Activated naive CD8-positive, alpha-beta T cell treated with anti-CD3 and anti-CD28 coated beads, Interleukin-2, amount 50 U/mL, for 24 hours (primary cell): Measurements from ENCODE around the gene AMBRA1.
A peak's percentile ranks its signal among the peaks of the same experiment; 100 is the strongest.

Experiments
- ATAC-seq: fragments of 150-1000 bp; cut with Tn5 transposase; one replicate; pipeline ENCODE4 v1.10.0; 2021
- DNase-seq: peaks from one replicate; pipeline ENCODE4 v3.0.0; 2021
- H3K27ac Mint-ChIP-seq: one replicate; pipeline ENCODE4 v1.8.0; 2021; ENCODE audit warnings: mild to moderate bottlenecking, mixed read lengths
- H3K27me3 Mint-ChIP-seq: one replicate; pipeline ENCODE4 v1.8.0; 2021; ENCODE audit warnings: mixed read lengths
- H3K36me3 Mint-ChIP-seq: one replicate; pipeline ENCODE4 v1.8.0; 2021; ENCODE audit warnings: low read depth, mixed read lengths
- H3K4me1 Mint-ChIP-seq: one replicate; pipeline ENCODE4 v1.8.0; 2021; ENCODE audit warnings: mixed read lengths
- H3K4me3 Mint-ChIP-seq: one replicate; pipeline ENCODE4 v1.8.0; 2021; ENCODE audit warnings: mild to moderate bottlenecking, moderate library complexity, mixed read lengths
- H3K9me3 Mint-ChIP-seq: one replicate; pipeline ENCODE4 v1.8.0; 2021; ENCODE audit warnings: mixed read lengths

AMBRA1 gene

GRCh38 chr11:46402957-46403902 is 190.6 kb downstream of the AMBRA1 start:
- Mint-ChIP-seq H3K27me3 (no peaks in the 10 kb centered on the region), H3K27ac (no peak overlapping the region), H3K4me3 (no peak overlapping the region), H3K4me1 (no peaks in the 10 kb centered on the region), H3K36me3 (peaks cover 19% of the 10 kb centered on the region), H3K9me3 (no peaks in the 10 kb centered on the region)
- DNase-seq (no peak), ATAC-seq (no peak)

GRCh38 chr11:46397526-46397925 is 196.3 kb downstream of the AMBRA1 start:
- peaks cover 3% of the 10 kb centered on the region for H3K36me3 Mint-ChIP-seq
- H3K27ac Mint-ChIP-seq, result no peak overlapping the region

GRCh38 chr11:46393759-46394158 is 200.1 kb downstream of the AMBRA1 start:
- Mint-ChIP-seq H3K9me3 (no peaks in the 10 kb centered on the region), H3K4me1 (peaks cover 18% of the 10 kb centered on the region), H3K27ac (no peak overlapping the region), H3K27me3 (peaks cover 37% of the 10 kb centered on the region), H3K4me3 (no peak overlapping the region), H3K36me3 (peaks cover 3% of the 10 kb centered on the region)
- ATAC-seq, result no peak
- DNase-seq, result no peak

More at GRCh38 chr11:46397526-46397925, 196.3 kb downstream of the AMBRA1 start:
- H3K4me1 Mint-ChIP-seq, result peaks cover 9% of the 10 kb centered on the region
- H3K4me3 Mint-ChIP-seq, result no peak overlapping the region
- H3K27me3 Mint-ChIP-seq, result peaks cover 15% of the 10 kb centered on the region
- no peak for ATAC-seq
- DNase-seq, result no peak
- no peaks in the 10 kb centered on the region for H3K9me3 Mint-ChIP-seq

- ATAC-seq (no peak), DNase-seq (no peak)
- H3K36me3 Mint-ChIP-seq, result peaks cover 3% of the 10 kb centered on the region
- H3K27ac Mint-ChIP-seq, result no peak overlapping the region
- no peaks in the 10 kb centered on the region for H3K9me3 Mint-ChIP-seq
- peaks cover 20% of the 10 kb centered on the region for H3K4me1 Mint-ChIP-seq
- H3K27me3 Mint-ChIP-seq, result peaks cover 42% of the 10 kb centered on the region
- peak overlapping the region; percentile 68 for H3K4me3 Mint-ChIP-seq
Measured at GRCh38 chr11:46393231-46393616, 200.6 kb downstream of the AMBRA1 start.

- H3K9me3 Mint-ChIP-seq, result no peaks in the 10 kb centered on the region
- H3K27ac Mint-ChIP-seq, result no peak overlapping the region
- H3K4me1 Mint-ChIP-seq, result peaks cover 20% of the 10 kb centered on the region
- DNase-seq (peak; percentile 84), ATAC-seq (peak; percentile 79)
- peaks cover 3% of the 10 kb centered on the region for H3K36me3 Mint-ChIP-seq
- peaks cover 46% of the 10 kb centered on the region for H3K27me3 Mint-ChIP-seq
- H3K4me3 Mint-ChIP-seq, result peak overlapping the region; percentile 68
Measured at GRCh38 chr11:46392421-46393230, 201.2 kb downstream of the AMBRA1 start.

- DNase-seq (no peak), ATAC-seq (no peak)
- H3K9me3 Mint-ChIP-seq, result no peaks in the 10 kb centered on the region
- H3K27me3 Mint-ChIP-seq, result peaks cover 54% of the 10 kb centered on the region
- no peak within 1 kb of the TSS for H3K27ac Mint-ChIP-seq
- H3K4me3 Mint-ChIP-seq, result peak within 1 kb of the TSS; percentile 68
- peaks cover 1% of the 10 kb centered on the region for H3K36me3 Mint-ChIP-seq
- peaks cover 20% of the 10 kb centered on the region for H3K4me1 Mint-ChIP-seq
Measured at GRCh38 chr11:46391578-46392420, 202.0 kb downstream of the AMBRA1 start, which contains the start of gene CHRM4. TSS of gene CHRM4 (minus strand) at chr11:46391776. CDS start at chr11:46386557, 5,219 bp downstream.

- Mint-ChIP-seq H3K27me3 (peaks cover 60% of the 10 kb centered on the region), H3K9me3 (no peaks in the 10 kb centered on the region), H3K4me1 (peaks cover 22% of the 10 kb centered on the region), H3K4me3 (no peak overlapping the region), H3K36me3 (peaks cover 1% of the 10 kb centered on the region), H3K27ac (no peak overlapping the region)
- DNase-seq, result no peak
- no peak for ATAC-seq
Measured at GRCh38 chr11:46391186-46391577, 202.6 kb downstream of the AMBRA1 start.

GRCh38 chr11:46390331-46391171 is 203.3 kb downstream of the AMBRA1 start:
- Mint-ChIP-seq H3K9me3 (no peaks in the 10 kb centered on the region), H3K27ac (no peak overlapping the region), H3K4me3 (peak overlapping the region; percentile 34), H3K27me3 (peaks cover 65% of the 10 kb centered on the region), H3K4me1 (peaks cover 22% of the 10 kb centered on the region), H3K36me3 (peaks cover 1% of the 10 kb centered on the region)
- DNase-seq (no peak), ATAC-seq (no peak)

- ATAC-seq, result peak; percentile 62
- H3K4me3 Mint-ChIP-seq, result peak overlapping the region; percentile 36
- H3K27ac Mint-ChIP-seq, result no peak overlapping the region
- no peaks in the 10 kb centered on the region for H3K9me3 Mint-ChIP-seq
- DNase-seq, result peak; percentile 80
- H3K4me1 Mint-ChIP-seq, result peaks cover 22% of the 10 kb centered on the region
- H3K36me3 Mint-ChIP-seq, result peaks cover 1% of the 10 kb centered on the region
- H3K27me3 Mint-ChIP-seq, result peaks cover 71% of the 10 kb centered on the region
Measured at GRCh38 chr11:46389450-46390330, 204.1 kb downstream of the AMBRA1 start.

- peaks cover 70% of the 10 kb centered on the region for H3K27me3 Mint-ChIP-seq
- H3K9me3 Mint-ChIP-seq, result no peaks in the 10 kb centered on the region
- H3K27ac Mint-ChIP-seq, result no peak overlapping the region
- ATAC-seq (no peak), DNase-seq (no peak)
- H3K4me3 Mint-ChIP-seq, result no peak overlapping the region
- H3K4me1 Mint-ChIP-seq, result peaks cover 22% of the 10 kb centered on the region
- peaks cover 1% of the 10 kb centered on the region for H3K36me3 Mint-ChIP-seq
Measured at GRCh38 chr11:46388619-46389449, 205.0 kb downstream of the AMBRA1 start.

- Mint-ChIP-seq H3K36me3 (peaks cover 1% of the 10 kb centered on the region), H3K27me3 (peaks cover 70% of the 10 kb centered on the region), H3K9me3 (no peaks in the 10 kb centered on the region), H3K4me1 (peaks cover 18% of the 10 kb centered on the region), H3K4me3 (no peak overlapping the region), H3K27ac (no peak overlapping the region)
- ATAC-seq, result no peak
- DNase-seq, result no peak
Measured at GRCh38 chr11:46387919-46388618, 205.8 kb downstream of the AMBRA1 start.
